ENCODE data around the gene FOXO4.

The FOXO4 gene

GRCh38 chrX:71095555-71095980 lies at the start of gene FOXO4:
FOXO4 (plus strand) TSS chrX:71095851; CDS start chrX:71096529, 678 bp downstream.
- DNase-seq, result peak; percentile 87

GRCh38 chrX:71047891-71048290 lies 47.8 kb upstream of the FOXO4 start:
- peak; percentile 49 for DNase-seq

- DNase-seq, result no peak
Measured at GRCh38 chrX:71052721-71053120, 42.9 kb upstream of the FOXO4 start.

GRCh38 chrX:71053217-71053621 lies 42.4 kb upstream of the FOXO4 start:
- DNase-seq, result peak; percentile 21

GRCh38 chrX:71056867-71057266 lies 38.8 kb upstream of the FOXO4 start:
- peak; percentile 45 for DNase-seq

GRCh38 chrX:71057848-71058530 lies 37.7 kb upstream of the FOXO4 start:
- DNase-seq, result peak; percentile 37

GRCh38 chrX:71060127-71060526 lies 35.5 kb upstream of the FOXO4 start:
- DNase-seq, result no peak

GRCh38 chrX:71067089-71067488 lies 28.6 kb upstream of the FOXO4 start:
- no peak for DNase-seq

- DNase-seq, result no peak
Measured at GRCh38 chrX:71067712-71068043, 28.0 kb upstream of the FOXO4 start.

- DNase-seq, result peak; percentile 92
Measured at GRCh38 chrX:71068044-71068918, 27.4 kb upstream of the FOXO4 start, which contains the start of gene SNX12. SNX12 (minus strand) TSS chrX:71068334; CDS start chrX:71068306, 28 bp downstream.

GRCh38 chrX:71070531-71070930 lies 25.1 kb upstream of the FOXO4 start:
- no peak for DNase-seq

- DNase-seq, result no peak
Measured at GRCh38 chrX:71081330-71082123, 14.1 kb upstream of the FOXO4 start.

GRCh38 chrX:71082124-71082647 lies 13.5 kb upstream of the FOXO4 start:
- DNase-seq, result no peak

- no peak for DNase-seq
Measured at GRCh38 chrX:71082822-71083221, 12.8 kb upstream of the FOXO4 start.

GRCh38 chrX:71085900-71086299 lies 9.8 kb upstream of the FOXO4 start:
- DNase-seq, result no peak

- no peak for DNase-seq
Measured at GRCh38 chrX:71091263-71091662, 4.4 kb upstream of the FOXO4 start.

- DNase-seq, result no peak
Measured at GRCh38 chrX:71095033-71095432, 618 bp upstream of the FOXO4 start.

- DNase-seq, result peak; percentile 39
Measured at GRCh38 chrX:71095981-71096759, 519 bp downstream of the FOXO4 start.

GRCh38 chrX:71096760-71097032 lies 1.0 kb downstream of the FOXO4 start:
- DNase-seq, result no peak

GRCh38 chrX:71098302-71098701 lies 2.7 kb downstream of the FOXO4 start:
- peak; percentile 71 for DNase-seq

GRCh38 chrX:71098951-71099506 lies 3.4 kb downstream of the FOXO4 start:
- no peak for DNase-seq

- DNase-seq, result no peak
Measured at GRCh38 chrX:71099736-71100135, 4.1 kb downstream of the FOXO4 start.
